SK-N-SH (cell line): Measurements from ENCODE around the gene POU3F3. TPM values are rescaled to one million over a fixed set of nuclear protein-coding genes. Genes with fewer than 3 reads are reported as not detected.

Experiments
- CTCF ChIA-PET: fragments of 300-600, 350-600 bp; formaldehyde crosslinking; extraction: SDS; loops from one replicate; lab custom pipeline; 2021; lab: Yijun Ruan, JAX
- POLR2A ChIA-PET: fragments of 350-600 bp; sonication (Branson Sonifier 250); formaldehyde crosslinking; extraction: SDS; loops from one replicate; lab custom pipeline; 2020; ENCODE audit warnings: antibody characterized with exemption, inconsistent platforms; lab: Yijun Ruan, JAX
- DNase-seq: peaks from one replicate; pipeline ENCODE4 v3.0.0; 2012
- H2AFZ ChIP-seq: fragments of 200-600 bp; sonication (generic); 2 replicates; pipeline ENCODE4 v1.8.1; 2016; ENCODE audit warnings: antibody characterized with exemption, mild to moderate bottlenecking, low read depth
- H3F3A ChIP-seq: fragments of 200-600 bp; sonication (generic); replicated peaks from 2 replicates; pipeline ENCODE3; 2016; ENCODE audit warnings: antibody characterized with exemption, mild to moderate bottlenecking; ENCODE audit not compliant: insufficient read depth
- H3K27ac ChIP-seq, 2 experiments: fragments of 200-500 bp in 1 of 2; fragments of 200-600 bp in 1 of 2; sonication (Bioruptor generic) in 1 of 2; sonication (generic), shearing (Covaris generic) in 1 of 2; 2 replicates each; pipeline versions ENCODE4 v1.5.1 to v1.6.1; 2014 to 2016; ENCODE audit warnings: low read depth in 2 of 2, inconsistent platforms in 1 of 2, low read length in 1 of 2, mild to moderate bottlenecking in 1 of 2, mixed read lengths in 1 of 2
- H3K27me3 ChIP-seq: fragments of 200-600 bp; sonication (generic), shearing (Covaris generic); 2 replicates; pipeline ENCODE4 v1.6.1; 2016; ENCODE audit warnings: mixed run types; ENCODE audit not compliant: insufficient read depth
- H3K36me3 ChIP-seq, 2 experiments: fragments of 200-500 bp in 1 of 2; fragments of 200-600 bp in 1 of 2; sonication (Bioruptor generic) in 1 of 2; sonication (generic) in 1 of 2; replicated peaks in 1 of 2; 2 replicates each; pipeline versions ENCODE3 to v1.5.1; 2014 to 2016; ENCODE audit warnings: low read length in 1 of 2, mild to moderate bottlenecking in 1 of 2; ENCODE audit not compliant: insufficient read depth in 2 of 2, control insufficient read depth in 1 of 2
- H3K4me1 ChIP-seq, 2 experiments: fragments of 200-500 bp in 1 of 2; fragments of 200-600 bp in 1 of 2; sonication (Bioruptor generic) in 1 of 2; sonication (generic), shearing (Covaris generic) in 1 of 2; 2 replicates each; pipeline versions ENCODE4 v1.5.1 to v1.6.1; 2014 to 2016; ENCODE audit warnings: low read depth in 1 of 2, low read length in 1 of 2, mixed run types in 1 of 2; ENCODE audit not compliant: insufficient read depth in 2 of 2, control insufficient read depth in 1 of 2
- H3K4me2 ChIP-seq: fragments of 200-600 bp; sonication (generic), shearing (Covaris generic); 2 replicates; pipeline ENCODE4 v1.6.1; 2017; ENCODE audit warnings: mixed run types
- H3K4me3 ChIP-seq, 2 experiments: fragments of 200-500 bp in 1 of 2; fragments of 200-600 bp in 1 of 2; sonication (Bioruptor generic) in 1 of 2; sonication (generic), shearing (Covaris generic) in 1 of 2; 2 replicates each; pipeline versions ENCODE4 v1.5.1 to v1.8.1; 2014 to 2016; ENCODE audit warnings: low read depth in 2 of 2, inconsistent platforms in 1 of 2, low read length in 1 of 2, mild to moderate bottlenecking in 1 of 2, mixed read lengths in 1 of 2, moderate library complexity in 1 of 2
- H3K79me2 ChIP-seq: fragments of 200-600 bp; sonication (generic); 2 replicates; pipeline ENCODE4 v1.8.1; 2017; ENCODE audit warnings: mild to moderate bottlenecking; ENCODE audit not compliant: insufficient read depth
- H3K9ac ChIP-seq: fragments of 200-600 bp; sonication (generic); 2 replicates; pipeline ENCODE4 v1.6.1; 2017; ENCODE audit warnings: mixed run types
- H3K9me2 ChIP-seq: fragments of 200-600 bp; sonication (generic); 2 replicates; pipeline ENCODE4 v1.6.1; 2017; ENCODE audit warnings: mixed run types
- H3K9me3 ChIP-seq: fragments of 200-600 bp; sonication (generic); 2 replicates; pipeline ENCODE4 v1.6.1; 2017; ENCODE audit warnings: mixed run types, mild to moderate bottlenecking, moderate library complexity
- H4K20me1 ChIP-seq: fragments of 200-600 bp; sonication (generic); 2 replicates; pipeline ENCODE4 v1.6.1; 2017; ENCODE audit warnings: mild to moderate bottlenecking, mixed run types; ENCODE audit not compliant: insufficient read depth
- EP300 ChIP-seq, 2 experiments: IDR thresholded peaks; 2 replicates each; pipeline versions ENCODE4 v1.4.0 to v1.6.1; 2012; ENCODE audit warnings: borderline replicate concordance in 1 of 2, low read depth in 1 of 2, low read length in 1 of 2
- FOSL2 ChIP-seq: IDR thresholded peaks from 2 replicates; pipeline ENCODE4 v1.4.0; 2012; ENCODE audit warnings: low read depth, mild to moderate bottlenecking, moderate library complexity, borderline replicate concordance
- GATA2 ChIP-seq: sonication (generic); formaldehyde crosslinking; IDR thresholded peaks from 2 replicates; pipeline ENCODE4 v1.5.0; 2020; ENCODE audit warnings: mild to moderate bottlenecking, missing genetic modification reagents
- NFIC ChIP-seq: IDR thresholded peaks from 2 replicates; pipeline ENCODE4 v1.4.0; 2012; ENCODE audit warnings: borderline replicate concordance
- RAD21 ChIP-seq: IDR thresholded peaks from 2 replicates; pipeline ENCODE4 v1.6.1; 2012; ENCODE audit warnings: mild to moderate bottlenecking, low read length
- RXRA ChIP-seq: IDR thresholded peaks from 2 replicates; pipeline ENCODE4 v1.4.0; 2012; ENCODE audit warnings: low read depth, mild to moderate bottlenecking, borderline replicate concordance
- YY1 ChIP-seq: IDR thresholded peaks from 2 replicates; pipeline ENCODE4 v1.4.0; 2012; ENCODE audit warnings: low read depth, mild to moderate bottlenecking
- WGBS: methylation state at CpG from one replicate; pipeline ENCODE4 v1.1.6; 2017; ENCODE audit warnings: low lambda C conversion rate; 5-methylcytosine and 5-hydroxymethylcytosine counted together
- polyA plus RNA-seq, 3 experiments: library from polyadenylated mRNA; depleted of rRNA; stranded (reverse); fragments of >200 nt; gene quantifications; 2 replicates each; pipeline ENCODE4 v1.2.3, GENCODE V29; 2012
- TF ChIP-seq, protein P1 (sequence below): fragments of 200-600 bp; sonication (generic); IDR thresholded peaks from 2 replicates; pipeline ENCODE4 v1.6.1; 2017; ENCODE audit warnings: antibody characterized with exemption, mild to moderate bottlenecking, moderate library complexity
- TF ChIP-seq, protein P2 (sequence below): fragments of 150-350 bp; IDR thresholded peaks from 2 replicates; pipeline ENCODE4 v1.6.1; 2017; ENCODE audit warnings: antibody characterized with exemption, low read length, low read depth, borderline replicate concordance

Gene POU3F3
- polyA plus RNA-seq, 1 of the 3 experiments (the other 2 are of a cell fraction): not detected

DNA sequence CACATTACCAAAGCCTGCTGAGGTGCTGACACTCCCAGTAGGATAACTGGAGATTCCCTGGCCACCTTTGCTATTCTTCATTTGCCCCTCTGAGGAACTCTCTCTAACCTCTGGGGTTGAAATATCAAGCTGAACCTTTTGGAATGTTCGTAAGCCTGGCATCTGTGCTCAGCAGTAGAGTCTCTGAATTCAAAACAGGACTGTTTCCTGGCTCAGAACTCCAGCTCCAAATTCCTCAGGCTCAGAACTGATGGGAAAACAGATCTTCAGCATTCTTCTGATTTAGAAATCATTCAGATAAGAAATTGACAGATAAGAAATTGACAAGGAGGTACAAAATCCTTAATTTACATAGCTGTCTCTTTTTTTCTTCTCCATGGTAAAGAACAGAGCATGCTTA, 22.2 kb upstream of the POU3F3 start (continued):
- TF ChIP-seq, protein P1, sequence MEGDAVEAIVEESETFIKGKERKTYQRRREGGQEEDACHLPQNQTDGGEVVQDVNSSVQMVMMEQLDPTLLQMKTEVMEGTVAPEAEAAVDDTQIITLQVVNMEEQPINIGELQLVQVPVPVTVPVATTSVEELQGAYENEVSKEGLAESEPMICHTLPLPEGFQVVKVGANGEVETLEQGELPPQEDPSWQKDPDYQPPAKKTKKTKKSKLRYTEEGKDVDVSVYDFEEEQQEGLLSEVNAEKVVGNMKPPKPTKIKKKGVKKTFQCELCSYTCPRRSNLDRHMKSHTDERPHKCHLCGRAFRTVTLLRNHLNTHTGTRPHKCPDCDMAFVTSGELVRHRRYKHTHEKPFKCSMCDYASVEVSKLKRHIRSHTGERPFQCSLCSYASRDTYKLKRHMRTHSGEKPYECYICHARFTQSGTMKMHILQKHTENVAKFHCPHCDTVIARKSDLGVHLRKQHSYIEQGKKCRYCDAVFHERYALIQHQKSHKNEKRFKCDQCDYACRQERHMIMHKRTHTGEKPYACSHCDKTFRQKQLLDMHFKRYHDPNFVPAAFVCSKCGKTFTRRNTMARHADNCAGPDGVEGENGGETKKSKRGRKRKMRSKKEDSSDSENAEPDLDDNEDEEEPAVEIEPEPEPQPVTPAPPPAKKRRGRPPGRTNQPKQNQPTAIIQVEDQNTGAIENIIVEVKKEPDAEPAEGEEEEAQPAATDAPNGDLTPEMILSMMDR: no peak
- no peak for TF ChIP-seq FOSL2
- TF ChIP-seq YY1: no peak
- TF ChIP-seq NFIC: no peak
- no peak for TF ChIP-seq RXRA

DNA sequence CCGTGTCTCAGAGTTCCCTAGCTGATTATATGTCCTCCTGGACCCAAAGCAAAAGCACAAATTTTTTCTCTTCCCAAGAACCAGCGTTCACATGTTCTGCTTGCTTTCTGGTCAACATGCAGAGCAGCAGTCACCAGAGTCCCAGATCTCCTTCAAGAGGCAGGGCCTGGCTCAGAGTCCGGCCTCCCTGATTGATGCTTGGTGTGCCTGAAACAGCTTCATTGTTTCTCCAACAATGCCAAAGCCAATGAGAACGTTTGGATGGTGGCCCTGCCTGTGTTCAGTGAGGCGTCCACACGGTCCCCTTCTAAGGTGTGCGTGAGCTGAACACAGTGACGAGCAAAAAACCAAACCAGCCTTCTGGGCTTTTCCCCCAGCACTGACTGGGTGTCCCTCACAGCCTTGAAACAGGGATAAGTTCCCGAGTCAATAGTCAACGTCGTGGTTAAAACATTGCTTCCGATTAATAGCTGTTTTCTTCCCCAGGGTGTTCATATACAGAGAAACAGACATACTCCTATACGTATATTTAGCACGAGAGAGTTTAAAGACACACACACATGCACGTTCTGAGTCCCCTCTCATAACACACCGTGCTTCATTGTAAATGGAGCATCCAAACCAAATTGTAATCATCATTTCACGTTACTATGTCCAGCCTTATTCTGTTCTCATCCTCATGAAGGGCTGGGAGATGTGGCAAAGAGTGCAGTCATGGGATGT, 19.3 kb upstream of the POU3F3 start:
- TF ChIP-seq, protein P2, sequence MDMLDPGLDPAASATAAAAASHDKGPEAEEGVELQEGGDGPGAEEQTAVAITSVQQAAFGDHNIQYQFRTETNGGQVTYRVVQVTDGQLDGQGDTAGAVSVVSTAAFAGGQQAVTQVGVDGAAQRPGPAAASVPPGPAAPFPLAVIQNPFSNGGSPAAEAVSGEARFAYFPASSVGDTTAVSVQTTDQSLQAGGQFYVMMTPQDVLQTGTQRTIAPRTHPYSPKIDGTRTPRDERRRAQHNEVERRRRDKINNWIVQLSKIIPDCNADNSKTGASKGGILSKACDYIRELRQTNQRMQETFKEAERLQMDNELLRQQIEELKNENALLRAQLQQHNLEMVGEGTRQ: no peak
- TF ChIP-seq RAD21: no peak
- TF ChIP-seq EP300 (IDR thresholded peaks at IDR 0.05; ENCODE audit: borderline replicate concordance in 1 of 2, low read depth in 1 of 2, low read length in 1 of 2): no peak
- no peak for TF ChIP-seq GATA2
- TF ChIP-seq, protein P1: no peak
- H4K20me1 ChIP-seq: no peaks in the 10 kb centered on the region
- no peak for DNase-seq
- POLR2A ChIA-PET: no interaction called here
- H3K79me2 ChIP-seq: no peaks in the 10 kb centered on the region
- no peak overlapping the region for H3K9ac ChIP-seq
- no peaks in the 10 kb centered on the region for H3K9me3 ChIP-seq
- H3K27ac ChIP-seq: no peak overlapping the region
- no peak overlapping the region for H2AFZ ChIP-seq
- no peak overlapping the region for H3K4me2 ChIP-seq
- H3K4me3 ChIP-seq: no peak overlapping the region
- H3K4me1 ChIP-seq: no peaks in the 10 kb centered on the region
- no peaks in the 10 kb centered on the region for H3K9me2 ChIP-seq
- H3F3A ChIP-seq: no peaks in the 10 kb centered on the region
- 41% methylated on average over 17 of the region's 17 CpGs for WGBS
- CTCF ChIA-PET: interaction anchor here (6.4 kb wide), 1 partner anchor 16 kb away, joined by 31 read pairs; no protein-coding TSS in a partner anchor
- H3K36me3 ChIP-seq: no peaks in the 10 kb centered on the region
- H3K27me3 ChIP-seq: no peaks in the 10 kb centered on the region
